WTC11 (cell line): ENCODE results near the gene CASKIN1. TPM values are rescaled to one million over a fixed set of nuclear protein-coding genes. Genes with fewer than 3 reads are reported as not detected.

Source experiments
- ATAC-seq: fragments of 200-7000 bp; cut with Tn5 transposase; 2 replicates; pipeline ENCODE4 v1.10.0; 2021; ENCODE audit warnings: mild to moderate bottlenecking, moderate library complexity
- CTCF ChIA-PET: fragments of 300-600 bp; sonication (Branson Sonifier 250); formaldehyde crosslinking; loops from one replicate; lab custom pipeline; 2021; ENCODE audit warnings: antibody characterized with exemption; lab: Charles Lee
- POLR2A ChIA-PET: fragments of 350-600 bp; sonication (Branson Sonifier 250); formaldehyde crosslinking; loops from one replicate; lab custom pipeline; 2021; ENCODE audit warnings: antibody characterized with exemption; lab: Charles Lee
- DNase-seq: peaks from one replicate; pipeline ENCODE4 v3.0.0; 2021; ENCODE audit warnings: low spot score
- H3K27ac Mint-ChIP-seq: 2 replicates; pipeline ENCODE4 v1.8.0; 2021; ENCODE audit warnings: mixed read lengths
- H3K27me3 Mint-ChIP-seq: 2 replicates; pipeline ENCODE4 v1.8.0; 2021; ENCODE audit warnings: low read depth, mild to moderate bottlenecking, moderate library complexity, mixed read lengths
- H3K36me3 Mint-ChIP-seq: 2 replicates; pipeline ENCODE4 v1.8.0; 2021; ENCODE audit warnings: mixed read lengths
- H3K4me1 Mint-ChIP-seq: 2 replicates; pipeline ENCODE4 v1.8.0; 2022; ENCODE audit warnings: mixed read lengths
- H3K4me3 Mint-ChIP-seq: 2 replicates; pipeline ENCODE4 v1.8.0; 2021; ENCODE audit warnings: mild to moderate bottlenecking, moderate library complexity, mixed read lengths
- H3K9me3 Mint-ChIP-seq: 2 replicates; pipeline ENCODE4 v1.8.0; 2021; ENCODE audit warnings: mixed read lengths
- ATF3 ChIP-seq: sonication (generic); formaldehyde crosslinking; conservative IDR thresholded peaks from 2 replicates; pipeline ENCODE4 v1.8.1; 2022; ENCODE audit warnings: mild to moderate bottlenecking, missing genetic modification reagents
- CBFB ChIP-seq: sonication (generic); formaldehyde crosslinking; IDR thresholded peaks from 2 replicates; pipeline ENCODE4 v1.8.1; 2022; ENCODE audit warnings: mild to moderate bottlenecking, low read depth, missing genetic modification reagents
- E2F1 ChIP-seq: sonication (generic); formaldehyde crosslinking; IDR thresholded peaks from 2 replicates; pipeline ENCODE4 v1.8.0; 2022; ENCODE audit warnings: mild to moderate bottlenecking, missing genetic modification reagents
- FOXJ3 ChIP-seq: sonication (generic); formaldehyde crosslinking; IDR thresholded peaks from 2 replicates; pipeline ENCODE4 v1.9.0; 2021; ENCODE audit warnings: missing genetic modification reagents, mild to moderate bottlenecking, borderline replicate concordance
- GABPB1 ChIP-seq: sonication (generic); formaldehyde crosslinking; IDR thresholded peaks from 2 replicates; pipeline ENCODE4 v1.8.1; 2023; ENCODE audit warnings: mild to moderate bottlenecking, missing genetic modification reagents
- HMGA2 ChIP-seq: fragments of 250-450 bp; sonication (Bioruptor Pico); IDR thresholded peaks from 2 replicates; pipeline ENCODE4 v1.4.0; 2021; ENCODE audit warnings: mild to moderate bottlenecking, moderate library complexity
- IRF2 ChIP-seq: sonication (generic); formaldehyde crosslinking; IDR thresholded peaks from 2 replicates; pipeline ENCODE4 v1.8.0; 2022; ENCODE audit warnings: low read depth, missing genetic modification reagents, borderline replicate concordance
- JAZF1 ChIP-seq: fragments of 250-450 bp; sonication (Bioruptor Pico); IDR thresholded peaks from 2 replicates; pipeline ENCODE4 v1.9.0; 2021; ENCODE audit warnings: moderate library complexity, mild to moderate bottlenecking, inconsistent platforms
- KAT7 ChIP-seq: sonication (generic); formaldehyde crosslinking; IDR thresholded peaks from 2 replicates; pipeline ENCODE4 v1.8.1; 2023; ENCODE audit warnings: missing genetic modification reagents, mild to moderate bottlenecking, borderline replicate concordance
- NFE2L1 ChIP-seq: sonication (generic); formaldehyde crosslinking; IDR thresholded peaks from 2 replicates; pipeline ENCODE4 v1.8.1; 2023; ENCODE audit warnings: missing genetic modification reagents
- NFYB ChIP-seq: sonication (generic); formaldehyde crosslinking; conservative IDR thresholded peaks from 2 replicates; pipeline ENCODE4 v1.8.0; 2022; ENCODE audit warnings: low read depth, missing genetic modification reagents
- NR1H2 ChIP-seq: sonication (generic); formaldehyde crosslinking; IDR thresholded peaks from 2 replicates; pipeline ENCODE4 v1.9.0; 2021; ENCODE audit warnings: mild to moderate bottlenecking, moderate library complexity, missing genetic modification reagents
- NR2C2 ChIP-seq: sonication (generic); formaldehyde crosslinking; IDR thresholded peaks from 2 replicates; pipeline ENCODE4 v1.8.0; 2022; ENCODE audit warnings: mild to moderate bottlenecking, missing genetic modification reagents
- OVOL2 ChIP-seq: fragments of 250-450 bp; sonication (Bioruptor Pico); IDR thresholded peaks from 2 replicates; pipeline ENCODE4 v1.9.0; 2021; ENCODE audit warnings: mild to moderate bottlenecking, borderline replicate concordance
- PREB ChIP-seq: sonication (generic); formaldehyde crosslinking; IDR thresholded peaks from 2 replicates; pipeline ENCODE4 v1.8.1; 2022; ENCODE audit warnings: mild to moderate bottlenecking, missing genetic modification reagents, moderate library complexity, borderline replicate concordance
- TCF7 ChIP-seq: sonication (generic); formaldehyde crosslinking; IDR thresholded peaks from 2 replicates; pipeline ENCODE4 v1.8.0; 2022; ENCODE audit warnings: mild to moderate bottlenecking, low read depth, missing genetic modification reagents, moderate library complexity
- ZNF121 ChIP-seq: sonication (generic); formaldehyde crosslinking; IDR thresholded peaks from 2 replicates; pipeline ENCODE4 v1.8.0; 2023; ENCODE audit warnings: missing genetic modification reagents
- ZNF416 ChIP-seq: fragments of 250-450 bp; sonication (Bioruptor Pico); IDR thresholded peaks from 2 replicates; pipeline ENCODE4 v1.9.0; 2021; ENCODE audit warnings: mild to moderate bottlenecking, inconsistent platforms
- total RNA-seq: library from RNA; stranded (reverse); gene quantifications from 3 replicates; pipeline ENCODE4 v1.2.3, GENCODE V29; 2021
- TF ChIP-seq, protein P1 (sequence below): fragments of 250-450 bp; sonication (Bioruptor Pico); IDR thresholded peaks from 2 replicates; pipeline ENCODE4 v1.9.0; 2021; ENCODE audit warnings: moderate library complexity, mild to moderate bottlenecking, inconsistent platforms, borderline replicate concordance
- TF ChIP-seq, protein P2 (sequence below): sonication (generic); formaldehyde crosslinking; IDR thresholded peaks from 2 replicates; pipeline ENCODE4 v1.8.1; 2023; ENCODE audit warnings: mild to moderate bottlenecking, missing genetic modification reagents, borderline replicate concordance

Gene CASKIN1
- total RNA-seq, 1 experiment from 2014 or later: 9.4 TPM

DNA sequence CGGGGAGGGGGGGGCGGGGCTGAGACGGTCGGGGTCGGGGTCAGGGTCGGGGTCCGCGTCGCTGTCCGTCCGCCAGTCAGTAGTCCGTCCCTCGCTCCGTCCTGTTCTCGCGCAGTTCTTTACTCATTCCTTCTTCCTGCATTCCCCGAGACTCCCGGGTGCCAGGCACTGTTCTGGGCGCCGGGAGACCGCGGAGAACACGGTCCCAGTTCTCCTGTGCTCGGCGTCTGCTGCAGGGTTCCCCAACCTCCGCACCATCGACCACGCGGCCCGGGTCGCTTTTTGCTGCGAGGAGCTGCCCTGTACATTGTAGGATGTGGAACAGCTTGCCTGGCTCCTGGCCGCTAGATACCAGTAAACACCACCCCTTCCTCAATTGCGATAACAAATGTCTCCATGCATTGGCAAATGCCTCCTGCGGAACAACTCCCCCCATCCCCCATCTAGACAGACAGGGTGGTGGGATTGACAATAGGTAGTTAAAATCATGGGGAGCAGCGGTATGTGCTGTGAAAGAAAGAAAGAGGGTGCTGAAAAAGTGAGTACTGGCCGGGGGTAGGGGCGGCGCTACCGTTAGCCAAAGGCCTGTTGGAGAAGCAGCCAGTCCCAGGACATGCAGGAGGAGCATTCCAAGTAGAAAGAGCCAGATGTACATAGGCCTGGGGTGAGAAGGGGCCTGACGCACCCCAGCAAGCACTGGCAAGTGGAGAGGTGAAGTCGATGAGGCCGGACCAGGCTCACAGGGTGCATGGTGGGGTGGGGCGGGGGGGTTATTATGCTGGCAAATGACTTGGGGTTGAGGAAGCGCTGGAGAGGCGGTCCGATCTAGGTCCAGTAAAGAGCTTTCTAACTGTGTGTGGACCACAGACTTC, 40.2 kb downstream of the CASKIN1 start:
- H3K36me3 Mint-ChIP-seq: peaks cover 35% of the 10 kb centered on the region
- H3K4me3 Mint-ChIP-seq: peak overlapping the region; percentile 99
- TF ChIP-seq NFE2L1 (no peak), KAT7 (no peak), HMGA2 (no peak), JAZF1 (CRISPR knock-in tag) (no peak), TCF7 (CRISPR knock-in tag) (no peak), CBFB (CRISPR knock-in tag) (no peak), ZNF416 (CRISPR knock-in tag) (no peak), ATF3 (CRISPR knock-in tag) (no peak), ZNF121 (CRISPR knock-in tag) (no peak), PREB (CRISPR knock-in tag) (no peak), NR1H2 (no peak), FOXJ3 (CRISPR knock-in tag) (no peak), OVOL2 (CRISPR knock-in tag) (no peak), E2F1 (CRISPR knock-in tag) (no peak), NR2C2 (CRISPR knock-in tag) (no peak), IRF2 (CRISPR knock-in tag) (no peak), NFYB (no peak), GABPB1 (CRISPR knock-in tag) (no peak)
- TF ChIP-seq, protein P1, sequence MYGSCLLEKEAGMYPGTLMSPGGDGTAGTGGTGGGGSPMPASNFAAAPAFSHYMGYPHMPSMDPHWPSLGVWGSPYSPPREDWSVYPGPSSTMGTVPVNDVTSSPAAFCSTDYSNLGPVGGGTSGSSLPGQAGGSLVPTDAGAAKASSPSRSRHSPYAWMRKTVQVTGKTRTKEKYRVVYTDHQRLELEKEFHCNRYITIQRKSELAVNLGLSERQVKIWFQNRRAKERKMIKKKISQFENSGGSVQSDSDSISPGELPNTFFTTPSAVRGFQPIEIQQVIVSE (CRISPR knock-in tag): no peak
- TF ChIP-seq, protein P2, sequence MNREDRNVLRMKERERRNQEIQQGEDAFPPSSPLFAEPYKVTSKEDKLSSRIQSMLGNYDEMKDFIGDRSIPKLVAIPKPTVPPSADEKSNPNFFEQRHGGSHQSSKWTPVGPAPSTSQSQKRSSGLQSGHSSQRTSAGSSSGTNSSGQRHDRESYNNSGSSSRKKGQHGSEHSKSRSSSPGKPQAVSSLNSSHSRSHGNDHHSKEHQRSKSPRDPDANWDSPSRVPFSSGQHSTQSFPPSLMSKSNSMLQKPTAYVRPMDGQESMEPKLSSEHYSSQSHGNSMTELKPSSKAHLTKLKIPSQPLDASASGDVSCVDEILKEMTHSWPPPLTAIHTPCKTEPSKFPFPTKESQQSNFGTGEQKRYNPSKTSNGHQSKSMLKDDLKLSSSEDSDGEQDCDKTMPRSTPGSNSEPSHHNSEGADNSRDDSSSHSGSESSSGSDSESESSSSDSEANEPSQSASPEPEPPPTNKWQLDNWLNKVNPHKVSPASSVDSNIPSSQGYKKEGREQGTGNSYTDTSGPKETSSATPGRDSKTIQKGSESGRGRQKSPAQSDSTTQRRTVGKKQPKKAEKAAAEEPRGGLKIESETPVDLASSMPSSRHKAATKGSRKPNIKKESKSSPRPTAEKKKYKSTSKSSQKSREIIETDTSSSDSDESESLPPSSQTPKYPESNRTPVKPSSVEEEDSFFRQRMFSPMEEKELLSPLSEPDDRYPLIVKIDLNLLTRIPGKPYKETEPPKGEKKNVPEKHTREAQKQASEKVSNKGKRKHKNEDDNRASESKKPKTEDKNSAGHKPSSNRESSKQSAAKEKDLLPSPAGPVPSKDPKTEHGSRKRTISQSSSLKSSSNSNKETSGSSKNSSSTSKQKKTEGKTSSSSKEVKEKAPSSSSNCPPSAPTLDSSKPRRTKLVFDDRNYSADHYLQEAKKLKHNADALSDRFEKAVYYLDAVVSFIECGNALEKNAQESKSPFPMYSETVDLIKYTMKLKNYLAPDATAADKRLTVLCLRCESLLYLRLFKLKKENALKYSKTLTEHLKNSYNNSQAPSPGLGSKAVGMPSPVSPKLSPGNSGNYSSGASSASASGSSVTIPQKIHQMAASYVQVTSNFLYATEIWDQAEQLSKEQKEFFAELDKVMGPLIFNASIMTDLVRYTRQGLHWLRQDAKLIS (CRISPR knock-in tag): no peak
- H3K4me1 Mint-ChIP-seq: peaks cover 41% of the 10 kb centered on the region
- H3K27ac Mint-ChIP-seq: peak overlapping the region; percentile 93
- ChIA-PET CTCF (interaction anchor here (0.6 to 1.7 kb wide), 11 partner anchors 10 to 1630 kb away, joined by 3 to 16 read pairs (median 4); partner anchors contain the start of gene MAPK8IP3), POLR2A (interaction anchor here (0.6 to 1.5 kb wide), 23 partner anchors 10 to 374 kb away, joined by 3 to 10 read pairs (median 4); partner anchors contain the start of genes AMDHD2, BRICD5, ECI1 and GFER)
- H3K27me3 Mint-ChIP-seq: no peaks in the 10 kb centered on the region; the same call in 1 of the 2 replicates
- H3K9me3 Mint-ChIP-seq: no peaks in the 10 kb centered on the region
- no peak for DNase-seq
- ATAC-seq: no peak
